Measurements from ENCODE around the gene BPNT1. TPM values are rescaled to one million over a fixed set of nuclear protein-coding genes. Genes with fewer than 3 reads are reported as not detected.
"Not testable (repeated sequence)": the region's sequence is repeated elsewhere in the genome, so short reads cannot be mapped to it uniquely, and the experiment has no call there.

BPNT1 gene

DNA sequence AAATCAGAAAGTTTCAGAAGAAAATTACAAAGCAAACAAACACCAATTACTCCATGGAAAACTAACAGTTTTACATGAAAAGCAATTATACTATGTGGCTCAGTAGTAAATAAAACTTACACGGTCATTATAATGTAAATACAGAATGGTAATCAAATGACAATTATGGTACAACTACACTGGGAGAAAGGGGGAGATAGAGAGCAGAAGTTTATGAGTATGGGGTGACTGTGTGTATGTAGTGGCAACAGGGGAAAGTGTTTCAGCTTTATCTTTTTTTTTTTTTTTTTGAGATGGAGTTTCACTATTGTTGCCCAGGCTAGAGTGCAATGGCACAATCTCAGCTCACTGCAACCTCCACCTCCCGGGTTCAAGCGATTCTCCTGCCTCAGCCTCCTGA, 51.8 kb downstream of the BPNT1 start:
- not testable (repeated sequence) for H3K27me3 ChIP-seq (ENCODE audit: control insufficient read depth, insufficient read depth, low read length); H3K9me3 ChIP-seq (replicated peaks; ENCODE audit: low read length); H3K4me2 ChIP-seq (ENCODE audit: low read length); H3K9ac ChIP-seq (ENCODE audit: low read depth, low read length); H3K4me1 ChIP-seq (ENCODE audit: control insufficient read depth, insufficient read depth, low read length); H3K4me3 ChIP-seq (ENCODE audit: low read length)
- peaks cover 40% of the 10 kb centered on the region for H3K36me3 ChIP-seq (ENCODE audit: insufficient read depth, low read length)

GRCh38 chr1:220032911-220033310, 56.7 kb downstream of the BPNT1 start:
- no peaks in the 10 kb centered on the region for H3K4me1 ChIP-seq (ENCODE audit: control insufficient read depth, insufficient read depth, low read length)
- H3K9me3 ChIP-seq (replicated peaks; ENCODE audit: low read length), result no peaks in the 10 kb centered on the region
- no peaks in the 10 kb centered on the region for H3K27me3 ChIP-seq (ENCODE audit: control insufficient read depth, insufficient read depth, low read length)
- no peak overlapping the region for H3K9ac ChIP-seq (ENCODE audit: low read depth, low read length)
- peaks cover 48% of the 10 kb centered on the region for H3K36me3 ChIP-seq (ENCODE audit: insufficient read depth, low read length)
- no peak overlapping the region for H3K4me3 ChIP-seq (ENCODE audit: low read length)
- H3K4me2 ChIP-seq (ENCODE audit: low read length), result no peak overlapping the region

- no peak overlapping the region for H3K9ac ChIP-seq (ENCODE audit: low read depth, low read length)
- H3K9me3 ChIP-seq (replicated peaks; ENCODE audit: low read length), result no peaks in the 10 kb centered on the region
- no peak overlapping the region for H3K4me2 ChIP-seq (ENCODE audit: low read length)
- peaks cover 40% of the 10 kb centered on the region for H3K36me3 ChIP-seq (ENCODE audit: insufficient read depth, low read length)
- H3K4me3 ChIP-seq (ENCODE audit: low read length), result no peak overlapping the region
- no peaks in the 10 kb centered on the region for H3K27me3 ChIP-seq (ENCODE audit: control insufficient read depth, insufficient read depth, low read length)
- H3K4me1 ChIP-seq (ENCODE audit: control insufficient read depth, insufficient read depth, low read length), result no peaks in the 10 kb centered on the region
These were observed 58.3 kb downstream of the BPNT1 start for GRCh38 chr1:220031287-220031686.

GRCh38 chr1:220028346-220028895, 61.2 kb downstream of the BPNT1 start:
- Histone ChIP-seq H3K9me3 (replicated peaks; ENCODE audit: low read length) (no peaks in the 10 kb centered on the region), H3K9ac (ENCODE audit: low read depth, low read length) (no peak overlapping the region), H3K4me3 (ENCODE audit: low read length) (no peak overlapping the region), H3K4me1 (ENCODE audit: control insufficient read depth, insufficient read depth, low read length) (no peaks in the 10 kb centered on the region), H3K27me3 (ENCODE audit: control insufficient read depth, insufficient read depth, low read length) (no peaks in the 10 kb centered on the region), H3K4me2 (ENCODE audit: low read length) (no peak overlapping the region), H3K36me3 (ENCODE audit: insufficient read depth, low read length) (peaks cover 48% of the 10 kb centered on the region)

DNA sequence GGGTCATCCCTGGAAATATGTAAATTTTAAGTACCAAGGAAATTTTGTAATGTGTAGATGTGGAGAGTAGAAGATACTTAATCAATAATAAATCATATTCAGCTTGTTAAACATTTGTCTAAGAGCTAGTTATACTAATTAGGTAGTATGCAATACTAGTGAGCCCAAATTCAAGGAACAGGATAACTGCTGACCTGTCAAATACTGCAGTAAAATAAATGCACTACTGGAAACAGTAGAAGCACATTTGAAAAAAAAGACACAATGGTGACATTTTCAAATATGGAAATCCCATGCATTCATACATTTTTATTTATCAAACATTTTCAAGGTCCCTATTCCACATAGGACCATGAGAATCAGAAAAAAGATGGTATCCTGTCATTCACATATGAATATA, 70.5 kb downstream of the BPNT1 start:
- H3K4me2 ChIP-seq (ENCODE audit: low read length), result no peak overlapping the region
- no peaks in the 10 kb centered on the region for H3K9me3 ChIP-seq (replicated peaks; ENCODE audit: low read length)
- no peak overlapping the region for H3K4me3 ChIP-seq (ENCODE audit: low read length)
- no peaks in the 10 kb centered on the region for H3K27me3 ChIP-seq (ENCODE audit: control insufficient read depth, insufficient read depth, low read length)
- no peaks in the 10 kb centered on the region for H3K4me1 ChIP-seq (ENCODE audit: control insufficient read depth, insufficient read depth, low read length)
- H3K9ac ChIP-seq (ENCODE audit: low read depth, low read length), result no peak overlapping the region
- peaks cover 64% of the 10 kb centered on the region for H3K36me3 ChIP-seq (ENCODE audit: insufficient read depth, low read length)

GRCh38 chr1:220013497-220013896, 76.1 kb downstream of the BPNT1 start:
- Histone ChIP-seq H3K4me1 (ENCODE audit: control insufficient read depth, insufficient read depth, low read length) (peaks cover 11% of the 10 kb centered on the region), H3K4me2 (ENCODE audit: low read length) (no peak overlapping the region), H3K9me3 (replicated peaks; ENCODE audit: low read length) (no peaks in the 10 kb centered on the region), H3K9ac (ENCODE audit: low read depth, low read length) (no peak overlapping the region), H3K4me3 (ENCODE audit: low read length) (no peak overlapping the region), H3K27me3 (ENCODE audit: control insufficient read depth, insufficient read depth, low read length) (no peaks in the 10 kb centered on the region), H3K36me3 (ENCODE audit: insufficient read depth, low read length) (peaks cover 44% of the 10 kb centered on the region)

DNA sequence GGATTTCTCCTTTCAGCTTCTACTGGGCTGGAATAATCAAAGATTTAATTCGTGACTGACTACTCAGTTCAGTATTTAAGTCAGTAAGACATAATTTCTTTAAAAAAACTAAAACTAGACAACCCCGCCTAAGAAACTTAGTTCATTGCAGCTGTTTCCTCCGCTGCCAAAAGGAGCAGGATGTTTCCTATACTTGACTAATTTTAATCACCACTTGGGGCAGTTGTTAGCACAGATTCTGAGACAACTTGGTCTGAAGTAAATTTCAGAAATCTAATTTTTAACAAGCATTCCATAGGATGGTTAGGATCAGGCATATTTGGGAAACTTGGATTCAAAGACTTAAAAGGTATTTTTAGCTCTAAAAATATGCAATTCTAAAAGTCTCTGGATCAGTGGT, 77.3 kb downstream of the BPNT1 start:
- Histone ChIP-seq H3K36me3 (ENCODE audit: insufficient read depth, low read length) (peaks cover 32% of the 10 kb centered on the region), H3K9me3 (replicated peaks; ENCODE audit: low read length) (no peaks in the 10 kb centered on the region)

GRCh38 chr1:220011620-220012019, 78.0 kb downstream of the BPNT1 start:
- Histone ChIP-seq H3K4me3 (ENCODE audit: low read length) (no peak overlapping the region), H3K9ac (ENCODE audit: low read depth, low read length) (no peak overlapping the region), H3K36me3 (ENCODE audit: insufficient read depth, low read length) (peaks cover 33% of the 10 kb centered on the region), H3K9me3 (replicated peaks; ENCODE audit: low read length) (no peaks in the 10 kb centered on the region), H3K4me2 (ENCODE audit: low read length) (no peak overlapping the region), H3K27me3 (ENCODE audit: control insufficient read depth, insufficient read depth, low read length) (no peaks in the 10 kb centered on the region), H3K4me1 (ENCODE audit: control insufficient read depth, insufficient read depth, low read length) (peaks cover 11% of the 10 kb centered on the region)

More for the DNA sequence above, 77.3 kb downstream of the BPNT1 start:
- no peaks in the 10 kb centered on the region for H3K27me3 ChIP-seq (ENCODE audit: control insufficient read depth, insufficient read depth, low read length)
- H3K4me3 ChIP-seq (ENCODE audit: low read length), result no peak overlapping the region
- H3K9ac ChIP-seq (ENCODE audit: low read depth, low read length), result peak overlapping the region; percentile 48
- peak overlapping the region; percentile 20 for H3K4me2 ChIP-seq (ENCODE audit: low read length)
- H3K4me1 ChIP-seq (ENCODE audit: control insufficient read depth, insufficient read depth, low read length), result peaks cover 11% of the 10 kb centered on the region

Small RNA genes lying within 50 kb of the gene (small RNA-seq; reads per million reads assigned to genes)
- gene MIR194-1, result not detected
- 0.35 reads per million for gene MIR215

All from skeletal muscle satellite cell (primary cell).